A549 (cell line): ENCODE measurements around the gene MXD4. TPM values are rescaled to one million over a fixed set of nuclear protein-coding genes. Genes with fewer than 3 reads are reported as not detected.
"Not testable (repeated sequence)": the region's sequence is repeated elsewhere in the genome, so short reads cannot be mapped to it uniquely, and the experiment has no call there.

ENCODE experiments used
- ATAC-seq, 2 experiments: fragments of 200-7000 bp in 1 of 2; fragments of >200 bp in 1 of 2; cut with Nextera tagmentation in 1 of 2; cut with Tn5 transposase in 1 of 2; 3 replicates each; pipeline versions ENCODE4 v1.8.0 to v1.9.1; 2018 to 2020; ENCODE audit warnings: mild to moderate bottlenecking in 1 of 2, moderate library complexity in 1 of 2
- CTCF ChIA-PET: fragments of 300-600 bp; sonication (Branson Sonifier 250); formaldehyde crosslinking; extraction: SDS; loops from one replicate; lab custom pipeline; 2021; ENCODE audit warnings: antibody characterized with exemption, inconsistent platforms; lab: Yijun Ruan, JAX
- POLR2A ChIA-PET: fragments of 350-600 bp; formaldehyde crosslinking; extraction: SDS; loops from one replicate; lab custom pipeline; 2021; ENCODE audit warnings: antibody characterized with exemption, inconsistent platforms; lab: Yijun Ruan, JAX
- DNase-seq, 2 experiments: peaks; one replicate each; pipeline versions ENCODE4 v3.0.0 to v3.0.0-alpha.2; 2011 to 2016; ENCODE audit warnings: low read depth in 1 of 2, low spot score in 1 of 2
- FAIRE-seq: peaks from 2 replicates; lab custom pipeline; 2011; peaks lifted over from hg19 to GRCh38; lab: Jason Lieb, UNC
- H3K27ac ChIP-seq, 2 experiments: fragments of >200 bp; sonication (Bioruptor Twin); formaldehyde crosslinking; 3 replicates each; pipeline ENCODE4 v1.5.1; 2016 to 2017
- H3K4me1 ChIP-seq: fragments of >200 bp; sonication (Bioruptor Twin); formaldehyde crosslinking; 3 replicates; pipeline ENCODE4 v1.6.1; 2016
- H3K4me2 ChIP-seq: fragments of >200 bp; sonication (Bioruptor Twin); formaldehyde crosslinking; 3 replicates; pipeline ENCODE4 v1.6.1; 2016
- H3K4me3 ChIP-seq: fragments of >200 bp; sonication (Bioruptor Twin); formaldehyde crosslinking; 3 replicates; pipeline ENCODE4 v1.5.1; 2016
- H3K9me3 ChIP-seq: fragments of >200 bp; sonication (Bioruptor Twin); formaldehyde crosslinking; 3 replicates; pipeline ENCODE4 v1.6.1; 2016
- CBX2 ChIP-seq: fragments of 200-600 bp; sonication (generic); IDR thresholded peaks from 2 replicates; pipeline ENCODE4 v1.6.1; 2016; ENCODE audit warnings: low read depth, mild to moderate bottlenecking, borderline replicate concordance
- EHF ChIP-seq: fragments of 250-450 bp; sonication (Bioruptor Pico); IDR thresholded peaks from 2 replicates; pipeline ENCODE4 v1.5.0; 2020; ENCODE audit warnings: mild to moderate bottlenecking
- HEYL ChIP-seq: fragments of 250-450 bp; sonication (Bioruptor Pico); IDR thresholded peaks from 2 replicates; pipeline ENCODE4 v1.8.0; 2021; ENCODE audit warnings: mild to moderate bottlenecking, moderate library complexity
- KDM5A ChIP-seq: fragments of 200-600 bp; sonication (generic); IDR thresholded peaks from 2 replicates; pipeline ENCODE4 v1.6.1; 2016; ENCODE audit warnings: antibody characterized with exemption, mild to moderate bottlenecking
- MAFK ChIP-seq: fragments of 450-650 bp; IDR thresholded peaks from 2 replicates; pipeline ENCODE4 v1.6.1; 2014; ENCODE audit not compliant: partially characterized antibody
- MAZ ChIP-seq: fragments of 150-350 bp; IDR thresholded peaks from 2 replicates; pipeline ENCODE4 v1.6.1; 2014; ENCODE audit warnings: antibody characterized with exemption, low read depth, low read length, borderline replicate concordance
- NR3C1 ChIP-seq: fragments of >200 bp; sonication (Bioruptor Twin); formaldehyde crosslinking; IDR thresholded peaks from 3 replicates; pipeline ENCODE4 v1.6.1; 2017
- POLR2AphosphoS2 ChIP-seq: conservative IDR thresholded peaks from 2 replicates; pipeline ENCODE4 v1.6.1; 2012; ENCODE audit warnings: low read length, improper control_type of control experiment, inconsistent platforms
- RFX5 ChIP-seq: fragments of 450-650 bp; IDR thresholded peaks from 2 replicates; pipeline ENCODE4 v1.7.1; 2014; ENCODE audit warnings: antibody characterized with exemption, mild to moderate bottlenecking, moderate library complexity
- RNF2 ChIP-seq: fragments of 200-600 bp; sonication (generic); IDR thresholded peaks from 2 replicates; pipeline ENCODE4 v1.6.1; 2016; ENCODE audit warnings: low read depth, mild to moderate bottlenecking, antibody characterized with exemption, moderate library complexity, borderline replicate concordance
- TP53 ChIP-seq: fragments of 250-450 bp; sonication (Bioruptor Pico); IDR thresholded peaks from 2 replicates; pipeline ENCODE4 v1.5.0; 2021; ENCODE audit warnings: mild to moderate bottlenecking, moderate library complexity
- ZNF302 ChIP-seq: fragments of 250-450 bp; sonication (Bioruptor Pico); IDR thresholded peaks from 2 replicates; pipeline ENCODE4 v1.9.0; 2021; ENCODE audit warnings: inconsistent platforms, mild to moderate bottlenecking, moderate library complexity
- WGBS: methylation state at CpG from one replicate; pipeline ENCODE4 v1.1.6; 2017; ENCODE audit errors: missing lambda C conversion rate; 5-methylcytosine and 5-hydroxymethylcytosine counted together
- polyA plus RNA-seq, 4 experiments: library from polyadenylated mRNA; depleted of rRNA in 3 of 4; stranded (reverse); fragments of >200 nt; fragmentation: RNase III in 1 of 4; extraction: RNeasy Plus Mini Kit Qiagen cat#74134 plus additional on column Dnase treatment in 1 of 4; gene quantifications; 2 replicates in 3 of 4; 3 replicates in 1 of 4; pipeline ENCODE4 v1.2.3, GENCODE V29; 2011 to 2017
- TF ChIP-seq, protein P1 (sequence below): fragments of 250-450 bp; sonication (Bioruptor Pico); IDR thresholded peaks from 2 replicates; pipeline ENCODE4 v1.5.0; 2021; ENCODE audit warnings: mild to moderate bottlenecking, moderate library complexity, borderline replicate concordance
- TF ChIP-seq, protein P2 (sequence below): fragments of 450-650 bp; IDR thresholded peaks from 2 replicates; pipeline ENCODE4 v1.6.1; 2014; ENCODE audit warnings: antibody characterized with exemption
- TF ChIP-seq, protein P3 (sequence below): fragments of 250-450 bp; sonication (Bioruptor Pico); IDR thresholded peaks from 2 replicates; pipeline ENCODE4 v1.5.0; 2020; ENCODE audit warnings: low read depth, mild to moderate bottlenecking, moderate library complexity

MXD4 gene
- polyA plus RNA-seq, 2 of the 4 experiments (the other 2 are of a cell fraction): 10.8 to 18.5 TPM

DNA sequence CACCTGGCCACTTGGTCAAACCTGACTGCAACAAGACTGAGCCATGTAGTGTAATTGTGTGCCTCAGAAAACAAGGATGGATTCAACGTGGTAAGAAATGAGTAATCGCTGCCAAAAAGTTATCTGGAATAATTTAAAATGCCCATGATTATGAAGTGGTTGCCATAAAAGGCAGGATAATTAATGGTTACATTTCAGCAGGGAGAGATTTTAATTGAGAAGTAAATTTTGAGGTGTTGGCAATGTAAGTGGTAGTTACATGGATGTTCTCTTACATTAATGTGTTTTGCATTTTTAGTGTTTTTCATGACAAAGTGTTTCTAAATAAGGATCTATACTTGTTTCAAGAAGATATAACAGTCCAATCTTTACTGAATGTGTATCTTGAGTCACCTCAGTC lies 35.6 kb downstream of the MXD4 start:
- DNase-seq: no peak
- 100% methylated on average over 2 of the region's 2 CpGs for WGBS
- no peak for ATAC-seq
- Histone ChIP-seq H3K4me3 (no peak overlapping the region), H3K4me2 (no peak overlapping the region), H3K4me1 (no peaks in the 10 kb centered on the region), H3K27ac (no peak overlapping the region), H3K9me3 (no peaks in the 10 kb centered on the region)
- ChIA-PET POLR2A (interaction anchor here (1.2 kb wide), 1 partner anchor 187 kb away, joined by 3 read pairs; no protein-coding TSS in a partner anchor), CTCF (no interaction called here)
- no peak for TF ChIP-seq RNF2
- TF ChIP-seq KDM5A: no peak
- no peak for TF ChIP-seq POLR2AphosphoS2
- TF ChIP-seq RFX5: no peak
- TF ChIP-seq, protein P1, sequence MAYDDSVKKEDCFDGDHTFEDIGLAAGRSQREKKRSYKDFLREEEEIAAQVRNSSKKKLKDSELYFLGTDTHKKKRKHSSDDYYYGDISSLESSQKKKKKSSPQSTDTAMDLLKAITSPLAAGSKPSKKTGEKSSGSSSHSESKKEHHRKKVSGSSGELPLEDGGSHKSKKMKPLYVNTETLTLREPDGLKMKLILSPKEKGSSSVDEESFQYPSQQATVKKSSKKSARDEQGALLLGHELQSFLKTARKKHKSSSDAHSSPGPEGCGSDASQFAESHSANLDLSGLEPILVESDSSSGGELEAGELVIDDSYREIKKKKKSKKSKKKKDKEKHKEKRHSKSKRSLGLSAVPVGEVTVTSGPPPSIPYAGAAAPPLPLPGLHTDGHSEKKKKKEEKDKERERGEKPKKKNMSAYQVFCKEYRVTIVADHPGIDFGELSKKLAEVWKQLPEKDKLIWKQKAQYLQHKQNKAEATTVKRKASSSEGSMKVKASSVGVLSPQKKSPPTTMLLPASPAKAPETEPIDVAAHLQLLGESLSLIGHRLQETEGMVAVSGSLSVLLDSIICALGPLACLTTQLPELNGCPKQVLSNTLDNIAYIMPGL (CRISPR knock-in tag): no peak
- TF ChIP-seq, protein P2, sequence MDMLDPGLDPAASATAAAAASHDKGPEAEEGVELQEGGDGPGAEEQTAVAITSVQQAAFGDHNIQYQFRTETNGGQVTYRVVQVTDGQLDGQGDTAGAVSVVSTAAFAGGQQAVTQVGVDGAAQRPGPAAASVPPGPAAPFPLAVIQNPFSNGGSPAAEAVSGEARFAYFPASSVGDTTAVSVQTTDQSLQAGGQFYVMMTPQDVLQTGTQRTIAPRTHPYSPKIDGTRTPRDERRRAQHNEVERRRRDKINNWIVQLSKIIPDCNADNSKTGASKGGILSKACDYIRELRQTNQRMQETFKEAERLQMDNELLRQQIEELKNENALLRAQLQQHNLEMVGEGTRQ: no peak
- no peak for TF ChIP-seq EHF (CRISPR knock-in tag)
- TF ChIP-seq, protein P3, sequence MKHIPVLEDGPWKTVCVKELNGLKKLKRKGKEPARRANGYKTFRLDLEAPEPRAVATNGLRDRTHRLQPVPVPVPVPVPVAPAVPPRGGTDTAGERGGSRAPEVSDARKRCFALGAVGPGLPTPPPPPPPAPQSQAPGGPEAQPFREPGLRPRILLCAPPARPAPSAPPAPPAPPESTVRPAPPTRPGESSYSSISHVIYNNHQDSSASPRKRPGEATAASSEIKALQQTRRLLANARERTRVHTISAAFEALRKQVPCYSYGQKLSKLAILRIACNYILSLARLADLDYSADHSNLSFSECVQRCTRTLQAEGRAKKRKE (CRISPR knock-in tag): no peak
- no peak for TF ChIP-seq NR3C1
- TF ChIP-seq TP53 (CRISPR knock-in tag): no peak
- TF ChIP-seq CBX2: no peak
- no peak for TF ChIP-seq MAFK
- TF ChIP-seq ZNF302: no peak
- TF ChIP-seq HEYL (CRISPR knock-in tag): no peak
- FAIRE-seq: no peak

DNA sequence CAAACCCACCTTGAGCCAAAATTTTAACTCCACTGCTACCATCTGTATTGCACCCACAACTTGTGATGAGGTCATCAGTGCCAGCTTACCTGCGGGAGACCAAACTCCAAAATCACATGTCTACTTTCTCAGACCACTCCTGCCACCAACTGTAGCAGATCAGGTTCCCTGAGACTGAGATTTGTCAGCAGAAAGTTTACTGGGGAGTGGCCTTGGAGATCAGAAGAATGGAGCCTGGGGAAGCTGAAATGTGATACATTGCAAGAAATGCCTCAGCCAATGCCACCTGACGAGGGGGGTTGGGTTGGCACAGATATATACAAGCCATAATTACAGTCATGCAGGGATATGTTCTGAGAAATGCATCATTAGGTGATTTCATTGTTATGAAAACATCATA lies 39.1 kb downstream of the MXD4 start:
- WGBS: 90% methylated on average over 2 of the region's 2 CpGs
- FAIRE-seq: no peak
- POLR2A ChIA-PET: no interaction called here
- Histone ChIP-seq H3K4me1 (0 out of 3 replicates have a peak, but pooled peaks cover 3% of the 10 kb centered on the region), H3K4me3 (no peak overlapping the region)
- DNase-seq: no peak
- TF ChIP-seq MAZ (no peak), RFX5 (no peak), MAFK (no peak)
- TF ChIP-seq, all 56 proteins: peak for 0
- no peak overlapping the region for H3K4me2 ChIP-seq
- CTCF ChIA-PET: interaction anchor here (4.9 kb wide), 1 partner anchor 242 kb away, joined by 43 read pairs; no protein-coding TSS in a partner anchor
- no peaks in the 10 kb centered on the region for H3K9me3 ChIP-seq
- ATAC-seq: no peak
- H3K27ac ChIP-seq: no peak overlapping the region

DNA sequence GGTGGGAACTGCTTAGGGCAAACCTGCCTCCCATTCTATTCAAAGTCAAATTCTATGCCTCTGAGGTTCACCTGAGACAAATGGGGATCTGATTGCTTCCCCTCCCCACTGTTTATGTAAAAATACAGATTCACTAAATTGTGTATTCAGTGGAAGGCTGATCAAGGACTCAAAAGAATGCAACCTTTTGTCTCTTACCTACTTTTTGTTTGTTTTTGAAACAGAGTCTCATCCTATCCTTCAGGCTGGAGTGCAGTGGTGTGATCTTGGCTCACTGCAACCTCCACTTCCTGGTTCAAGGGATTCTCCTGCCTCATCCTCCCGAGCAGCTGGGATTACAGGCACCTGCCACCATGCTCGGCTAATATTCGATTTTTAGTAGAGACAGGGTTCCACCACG lies 40.5 kb downstream of the MXD4 start:
- CTCF ChIA-PET: interaction anchor here (1.4 to 4.9 kb wide), 8 partner anchors 8 to 243 kb away, joined by 3 to 43 read pairs (median 10); partner anchors contain the start of genes HAUS3 and POLN
- H3K4me1 ChIP-seq, H3K27ac ChIP-seq, POLR2A ChIA-PET, H3K4me2 ChIP-seq, H3K4me3 ChIP-seq, FAIRE-seq, DNase-seq, H3K9me3 ChIP-seq, ATAC-seq: not testable (repeated sequence)
- WGBS: 80% methylated on average over 4 of the region's 4 CpGs
